K562 (cell line): ENCODE results near the gene DNAJC8. TPM values are rescaled to one million over a fixed set of nuclear protein-coding genes. Genes with fewer than 3 reads are reported as not detected.

Experiments used
- ARID1B ChIP-seq: fragments of 450-650 bp; IDR thresholded peaks from 2 replicates; pipeline ENCODE4 v1.6.1; 2016; ENCODE audit warnings: antibody characterized with exemption, mild to moderate bottlenecking, inconsistent platforms
- C11orf30 ChIP-seq: fragments of 450-650 bp; IDR thresholded peaks from 2 replicates; pipeline ENCODE4 v1.6.1; 2016; ENCODE audit warnings: low read depth, mild to moderate bottlenecking
- CAMTA2 ChIP-seq: fragments of 250-450 bp; sonication (Bioruptor Pico); conservative IDR thresholded peaks from 2 replicates; pipeline ENCODE4 v1.5.1; 2022
- DIDO1 ChIP-seq: fragments of 450-650 bp; IDR thresholded peaks from 2 replicates; pipeline ENCODE4 v1.6.1; 2016; ENCODE audit warnings: low read depth, missing biosample characterization, missing genetic modification characterization
- E2F3 ChIP-seq: fragments of 250-450 bp; sonication (Bioruptor Pico); IDR thresholded peaks from 2 replicates; pipeline ENCODE4 v1.4.0; 2020; ENCODE audit warnings: mild to moderate bottlenecking
- IFI16 ChIP-seq: fragments of 250-450 bp; sonication (Bioruptor Pico); IDR thresholded peaks from 2 replicates; pipeline ENCODE4 v2.1.2; 2022; ENCODE audit warnings: mild to moderate bottlenecking, inconsistent platforms
- MAFF ChIP-seq: IDR thresholded peaks from 2 replicates; pipeline ENCODE4 v1.6.1; 2012; ENCODE audit warnings: low read length, improper control_type of control experiment
- MAFG ChIP-seq: fragments of 450-650 bp; conservative IDR thresholded peaks from 2 replicates; pipeline ENCODE4 v1.6.1; 2016; ENCODE audit warnings: missing genetic modification characterization, missing compliant biosample characterization
- MED1 ChIP-seq: sonication (generic); formaldehyde crosslinking; IDR thresholded peaks from 2 replicates; pipeline ENCODE4 v1.8.1; 2023; ENCODE audit warnings: missing genetic modification reagents, borderline replicate concordance
- MTA3 ChIP-seq: fragments of 450-650 bp; formaldehyde crosslinking; IDR thresholded peaks from 2 replicates; pipeline ENCODE4 v1.6.1; 2017; ENCODE audit warnings: mild to moderate bottlenecking, borderline replicate concordance
- NFE2 ChIP-seq: IDR thresholded peaks from 2 replicates; pipeline ENCODE4 v1.6.1; 2014; ENCODE audit warnings: antibody characterized with exemption, low read depth
- NFE2L1 ChIP-seq: fragments of 450-650 bp; IDR thresholded peaks from 2 replicates; pipeline ENCODE4 v1.6.1; 2016; ENCODE audit warnings: missing genetic modification characterization, low read depth, mild to moderate bottlenecking, missing compliant biosample characterization, moderate library complexity, borderline replicate concordance
- NFIC ChIP-seq: fragments of 450-650 bp; IDR thresholded peaks from 2 replicates; pipeline ENCODE4 v1.6.1; 2017; ENCODE audit warnings: mild to moderate bottlenecking, inconsistent platforms
- NFXL1 ChIP-seq: fragments of 450-650 bp; formaldehyde crosslinking; IDR thresholded peaks from 2 replicates; pipeline ENCODE4 v1.4.0; 2021; ENCODE audit warnings: mild to moderate bottlenecking
- PHTF2 ChIP-seq: fragments of 250-450 bp; sonication (Bioruptor Pico); IDR thresholded peaks from 2 replicates; pipeline ENCODE4 v1.5.0; 2021; ENCODE audit warnings: mild to moderate bottlenecking
- POLR2AphosphoS5 ChIP-seq: IDR thresholded peaks from 2 replicates; pipeline ENCODE4 v1.6.1; 2011; ENCODE audit warnings: mild to moderate bottlenecking, low read depth, low read length, moderate library complexity; ENCODE audit not compliant: control insufficient read depth, insufficient read depth
- RBM22 ChIP-seq: fragments of 200-400 bp; formaldehyde crosslinking; IDR thresholded peaks from 2 replicates; pipeline ENCODE4 v1.6.1; 2018; ENCODE audit warnings: low read length, low read depth; ENCODE audit not compliant: poor library complexity, severe bottlenecking
- ZNF134 ChIP-seq: fragments of 250-450 bp; sonication (Bioruptor Pico); conservative IDR thresholded peaks from 2 replicates; pipeline ENCODE4 v1.4.0; 2020
- ZNF143 ChIP-seq: sonication (generic); formaldehyde crosslinking; IDR thresholded peaks from 2 replicates; pipeline ENCODE4 v1.9.0; 2022; ENCODE audit warnings: mild to moderate bottlenecking, missing genetic modification reagents
- ZNF316 ChIP-seq: fragments of 450-650 bp; IDR thresholded peaks from 2 replicates; pipeline ENCODE4 v1.6.1; 2016
- ZNF699 ChIP-seq: fragments of 250-450 bp; sonication (Bioruptor Pico); IDR thresholded peaks from 2 replicates; pipeline ENCODE4 v1.8.0; 2021; ENCODE audit warnings: mild to moderate bottlenecking, moderate library complexity; ENCODE audit not compliant: insufficient replicate concordance
- polyA plus RNA-seq, 8 experiments: library from polyadenylated mRNA; depleted of rRNA in 4 of 8; stranded (reverse) in 5 of 8; unstranded in 3 of 8; fragments of >200 nt; fragmentation: Nextera tagmentation in 2 of 8; fragmentation: Illumina TruSeq in 1 of 8; extraction: Ambion mirVana in 2 of 8; extraction: Trizol in 1 of 8; gene quantifications; 2 replicates each; pipeline versions ENCODE4 v1.2.1 to v1.2.3, GENCODE V29; 2011 to 2014; ENCODE audit warnings: inconsistent platforms in 1 of 8, missing spikeins in 1 of 8
- total RNA-seq, 7 experiments: library from RNA; depleted of rRNA in 6 of 7; stranded (reverse); fragments of >200 nt in 6 of 7; fragmentation: Illumina TruSeq in 2 of 7; extraction: Trizol in 2 of 7; gene quantifications; 2 replicates each; pipeline versions ENCODE4 v1.2.1 to v1.2.3, GENCODE V29; 2011 to 2021; ENCODE audit warnings: low replicate concordance in 1 of 7
- TF ChIP-seq, protein P1 (sequence below): fragments of 250-450 bp; sonication (Bioruptor Pico); IDR thresholded peaks from 2 replicates; pipeline ENCODE4 v1.4.0; 2020
- TF ChIP-seq, protein P2 (sequence below): sonication (generic); formaldehyde crosslinking; IDR thresholded peaks from 2 replicates; pipeline ENCODE4 v1.4.0; 2020; ENCODE audit warnings: mild to moderate bottlenecking, missing genetic modification reagents
- TF ChIP-seq, protein P3 (sequence below): IDR thresholded peaks from 2 replicates; pipeline ENCODE4 v1.6.1; 2014; ENCODE audit warnings: antibody characterized with exemption

Gene DNAJC8
- total and polyA plus RNA-seq, 9 of the 15 experiments (the other 6 are each of a cell fraction or from before 2014, with no cell fraction given), result 143 to 508 (median 209) TPM

DNA sequence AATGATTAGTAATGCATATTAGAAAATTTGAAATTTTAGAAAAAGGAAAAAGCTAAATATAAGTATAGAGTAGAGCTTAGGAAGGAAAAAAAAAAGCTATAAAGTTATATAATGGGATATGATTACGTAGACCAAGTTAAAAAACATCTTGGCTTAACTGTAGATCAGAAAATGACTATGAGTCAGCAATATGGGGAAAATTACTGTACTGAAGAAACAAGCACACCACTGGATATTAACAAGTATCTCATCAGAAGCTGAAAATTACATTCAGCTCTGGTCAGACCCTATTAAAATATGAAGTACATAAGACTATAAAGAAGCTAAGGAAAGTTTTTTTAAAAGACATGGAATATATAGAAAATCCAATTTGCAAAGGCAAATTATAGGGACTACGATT is 19.5 kb downstream of the DNAJC8 start (continued):
- TF ChIP-seq, protein P1, sequence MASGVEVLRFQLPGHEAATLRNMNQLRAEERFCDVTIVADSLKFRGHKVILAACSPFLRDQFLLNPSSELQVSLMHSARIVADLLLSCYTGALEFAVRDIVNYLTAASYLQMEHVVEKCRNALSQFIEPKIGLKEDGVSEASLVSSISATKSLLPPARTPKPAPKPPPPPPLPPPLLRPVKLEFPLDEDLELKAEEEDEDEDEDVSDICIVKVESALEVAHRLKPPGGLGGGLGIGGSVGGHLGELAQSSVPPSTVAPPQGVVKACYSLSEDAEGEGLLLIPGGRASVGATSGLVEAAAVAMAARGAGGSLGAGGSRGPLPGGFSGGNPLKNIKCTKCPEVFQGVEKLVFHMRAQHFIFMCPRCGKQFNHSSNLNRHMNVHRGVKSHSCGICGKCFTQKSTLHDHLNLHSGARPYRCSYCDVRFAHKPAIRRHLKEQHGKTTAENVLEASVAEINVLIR, result no peak
- TF ChIP-seq IFI16 (CRISPR knock-in tag) (no peak), ZNF316 (peak; percentile 97), MAFF (peak; percentile 87), ARID1B (no peak), ZNF699 (CRISPR knock-in tag) (no peak), RBM22 (no peak), ZNF143 (no peak), NFXL1 (no peak), CAMTA2 (CRISPR knock-in tag) (no peak), ZNF134 (no peak), NFE2L1 (tag) (peak; percentile 80), NFE2 (peak; percentile 86), DIDO1 (tag) (no peak), MAFG (tag) (peak; percentile 96), NFIC (no peak), C11orf30 (peak; percentile 92), POLR2AphosphoS5 (no peak), MTA3 (no peak), MED1 (no peak), PHTF2 (CRISPR knock-in tag) (no peak), E2F3 (CRISPR knock-in tag) (no peak)
- TF ChIP-seq, protein P2, sequence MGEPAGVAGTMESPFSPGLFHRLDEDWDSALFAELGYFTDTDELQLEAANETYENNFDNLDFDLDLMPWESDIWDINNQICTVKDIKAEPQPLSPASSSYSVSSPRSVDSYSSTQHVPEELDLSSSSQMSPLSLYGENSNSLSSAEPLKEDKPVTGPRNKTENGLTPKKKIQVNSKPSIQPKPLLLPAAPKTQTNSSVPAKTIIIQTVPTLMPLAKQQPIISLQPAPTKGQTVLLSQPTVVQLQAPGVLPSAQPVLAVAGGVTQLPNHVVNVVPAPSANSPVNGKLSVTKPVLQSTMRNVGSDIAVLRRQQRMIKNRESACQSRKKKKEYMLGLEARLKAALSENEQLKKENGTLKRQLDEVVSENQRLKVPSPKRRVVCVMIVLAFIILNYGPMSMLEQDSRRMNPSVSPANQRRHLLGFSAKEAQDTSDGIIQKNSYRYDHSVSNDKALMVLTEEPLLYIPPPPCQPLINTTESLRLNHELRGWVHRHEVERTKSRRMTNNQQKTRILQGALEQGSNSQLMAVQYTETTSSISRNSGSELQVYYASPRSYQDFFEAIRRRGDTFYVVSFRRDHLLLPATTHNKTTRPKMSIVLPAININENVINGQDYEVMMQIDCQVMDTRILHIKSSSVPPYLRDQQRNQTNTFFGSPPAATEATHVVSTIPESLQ (CRISPR knock-in tag), result no peak
- TF ChIP-seq, protein P3, sequence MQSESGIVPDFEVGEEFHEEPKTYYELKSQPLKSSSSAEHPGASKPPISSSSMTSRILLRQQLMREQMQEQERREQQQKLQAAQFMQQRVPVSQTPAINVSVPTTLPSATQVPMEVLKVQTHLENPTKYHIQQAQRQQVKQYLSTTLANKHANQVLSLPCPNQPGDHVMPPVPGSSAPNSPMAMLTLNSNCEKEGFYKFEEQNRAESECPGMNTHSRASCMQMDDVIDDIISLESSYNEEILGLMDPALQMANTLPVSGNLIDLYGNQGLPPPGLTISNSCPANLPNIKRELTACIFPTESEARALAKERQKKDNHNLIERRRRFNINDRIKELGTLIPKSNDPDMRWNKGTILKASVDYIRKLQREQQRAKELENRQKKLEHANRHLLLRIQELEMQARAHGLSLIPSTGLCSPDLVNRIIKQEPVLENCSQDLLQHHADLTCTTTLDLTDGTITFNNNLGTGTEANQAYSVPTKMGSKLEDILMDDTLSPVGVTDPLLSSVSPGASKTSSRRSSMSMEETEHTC, result no peak
